GM12878 (cell line): Measurements from ENCODE around the gene PCYOX1L. TPM values are rescaled to one million over a fixed set of nuclear protein-coding genes. Genes with fewer than 3 reads are reported as not detected.

Experiments used
- ATAC-seq: fragments of 200-7000 bp; cut with Tn5 transposase; 3 replicates; pipeline ENCODE4 v1.9.1; 2020; ENCODE audit warnings: mild to moderate bottlenecking, moderate library complexity
- BruUV-seq: library from RNA; stranded (reverse); fragments of 400-500 nt; replicated peaks from 2 replicates; lab custom pipeline; 2021; lab: Mats Ljungman, UMichigan
- CTCF ChIA-PET: fragments of 300-600 bp; sonication (Branson Sonifier 250); formaldehyde crosslinking; extraction: SDS; loops from one replicate; lab custom pipeline; 2021; ENCODE audit warnings: inconsistent platforms; lab: Yijun Ruan, JAX
- POLR2A ChIA-PET: fragments of 350-600 bp; formaldehyde crosslinking; extraction: SDS; loops from one replicate; lab custom pipeline; 2021; ENCODE audit warnings: inconsistent platforms; lab: Charles Lee
- RAD21 ChIA-PET: fragments of 300-600 bp; sonication (Branson Sonifier 250); formaldehyde crosslinking; loops from one replicate; lab custom pipeline; 2023; ENCODE audit warnings: antibody characterized with exemption; ENCODE audit not compliant: unreplicated experiment; lab: Charles Lee
- SMC1A ChIA-PET: fragments of 300-600 bp; sonication (Branson Sonifier 250); formaldehyde crosslinking; loops from one replicate; lab custom pipeline; 2023; ENCODE audit not compliant: unreplicated experiment, uncharacterized antibody; lab: Charles Lee
- DNase-seq: peaks from one replicate; pipeline ENCODE4 v3.0.0-alpha.2; 2011; ENCODE audit warnings: low read depth, low spot score
- FAIRE-seq: peaks from 3 replicates; lab custom pipeline; 2011; peaks lifted over from hg19 to GRCh38; lab: Jason Lieb, UNC
- H2AFZ ChIP-seq: 2 replicates; pipeline ENCODE4 v1.6.0; 2011; ENCODE audit warnings: low read depth, low read length, control low read depth; ENCODE audit not compliant: control insufficient read depth
- H3K27ac ChIP-seq: 2 replicates; pipeline ENCODE4 v1.5.1; 2011; ENCODE audit warnings: control low read depth; ENCODE audit not compliant: control insufficient read depth, insufficient read depth
- H3K27me3 ChIP-seq, 2 experiments: replicated peaks in 1 of 2; 2 replicates each; pipeline versions ENCODE4 v1.6.0 to v1.6.1; 2011; ENCODE audit warnings: low read length in 1 of 2; ENCODE audit not compliant: control insufficient read depth in 2 of 2, insufficient read depth in 2 of 2
- H3K36me3 ChIP-seq, 2 experiments: 2 replicates each; pipeline ENCODE4 v1.5.1; 2011; ENCODE audit warnings: low read length in 1 of 2; ENCODE audit not compliant: control insufficient read depth in 2 of 2, insufficient read depth in 2 of 2
- H3K4me1 ChIP-seq: 2 replicates; pipeline ENCODE4 v1.6.1; 2011; ENCODE audit warnings: mild to moderate bottlenecking, low read length, moderate library complexity, mixed read lengths; ENCODE audit not compliant: control insufficient read depth, insufficient read depth
- H3K4me2 ChIP-seq: 2 replicates; pipeline ENCODE4 v1.6.0; 2011; ENCODE audit warnings: control low read depth; ENCODE audit not compliant: control insufficient read depth, insufficient read depth
- H3K4me3 ChIP-seq: fragments of 200-600 bp; sonication (generic); 2 replicates; pipeline ENCODE4 v1.5.1; 2016
- H3K79me2 ChIP-seq: 2 replicates; pipeline ENCODE4 v1.6.0; 2011; ENCODE audit warnings: low read length; ENCODE audit not compliant: control insufficient read depth, insufficient read depth
- H3K9ac ChIP-seq: 2 replicates; pipeline ENCODE4 v1.8.0; 2011; ENCODE audit warnings: low read length, control low read depth, mixed read lengths; ENCODE audit not compliant: control insufficient read depth, insufficient read depth
- H3K9me3 ChIP-seq: replicated peaks from 3 replicates; pipeline ENCODE4 v1.5.1; 2011; ENCODE audit warnings: mild to moderate bottlenecking, low read length; ENCODE audit not compliant: control insufficient read depth, insufficient read depth
- H4K20me1 ChIP-seq: 2 replicates; pipeline ENCODE4 v1.6.0; 2011; ENCODE audit not compliant: control insufficient read depth, insufficient read depth
- CBX3 ChIP-seq: fragments of 200-600 bp; sonication (generic); IDR thresholded peaks from 2 replicates; pipeline ENCODE4 v1.6.1; 2016; ENCODE audit warnings: low read depth, borderline replicate concordance
- CHD4 ChIP-seq: fragments of 200-600 bp; sonication (generic); IDR thresholded peaks from 2 replicates; pipeline ENCODE4 v1.6.1; 2016; ENCODE audit warnings: mild to moderate bottlenecking
- DPF2 ChIP-seq: fragments of 450-650 bp; IDR thresholded peaks from 2 replicates; pipeline ENCODE4 v1.6.1; 2017; ENCODE audit warnings: mild to moderate bottlenecking
- E2F4 ChIP-seq: IDR thresholded peaks from 2 replicates; pipeline ENCODE4 v1.6.1; 2012; ENCODE audit warnings: low read depth, low read length, improper control_type of control experiment
- EED ChIP-seq: sonication (generic); IDR thresholded peaks from 2 replicates; pipeline ENCODE4 v1.6.1; 2016; ENCODE audit warnings: antibody characterized with exemption, low read depth
- NFXL1 ChIP-seq: fragments of 450-650 bp; IDR thresholded peaks from 2 replicates; pipeline ENCODE4 v1.6.1; 2017; ENCODE audit warnings: antibody characterized with exemption, mild to moderate bottlenecking, borderline replicate concordance
- NFYA ChIP-seq: IDR thresholded peaks from 2 replicates; pipeline ENCODE4 v1.6.1; 2011; ENCODE audit warnings: low read depth, mild to moderate bottlenecking, low read length, improper control_type of control experiment, borderline replicate concordance
- NR2F1 ChIP-seq: fragments of 450-650 bp; conservative IDR thresholded peaks from 2 replicates; pipeline ENCODE4 v1.6.1; 2017; ENCODE audit warnings: mild to moderate bottlenecking
- PML ChIP-seq: IDR thresholded peaks from 2 replicates; pipeline ENCODE4 v1.6.1; 2012; ENCODE audit warnings: low read length, inconsistent platforms
- RAD21 ChIP-seq: IDR thresholded peaks from 2 replicates; pipeline ENCODE4 v1.6.1; 2011; ENCODE audit warnings: mild to moderate bottlenecking, low read depth, low read length, moderate library complexity; ENCODE audit not compliant: insufficient read depth
- SREBF2 ChIP-seq: IDR thresholded peaks from 2 replicates; pipeline ENCODE4 v1.6.1; 2012; ENCODE audit warnings: mild to moderate bottlenecking, low read length
- SUPT20H ChIP-seq: IDR thresholded peaks from 2 replicates; pipeline ENCODE4 v1.6.1; 2011; ENCODE audit warnings: low read depth, mild to moderate bottlenecking, low read length, moderate library complexity, borderline replicate concordance; ENCODE audit not compliant: control insufficient read depth
- TCF7 ChIP-seq: IDR thresholded peaks from 2 replicates; pipeline ENCODE4 v1.6.1; 2014; ENCODE audit warnings: antibody characterized with exemption, borderline replicate concordance
- ZBTB33 ChIP-seq: fragments of 450-650 bp; IDR thresholded peaks from 2 replicates; pipeline ENCODE4 v1.6.1; 2017; ENCODE audit warnings: mild to moderate bottlenecking
- ZNF384 ChIP-seq: IDR thresholded peaks from 2 replicates; pipeline ENCODE4 v1.6.1; 2012; ENCODE audit warnings: low read depth, mild to moderate bottlenecking, low read length, improper control_type of control experiment, borderline replicate concordance
- ZZZ3 ChIP-seq: IDR thresholded peaks from 2 replicates; pipeline ENCODE4 v1.6.1; 2011; ENCODE audit warnings: low read depth; ENCODE audit not compliant: control insufficient read depth, insufficient read length
- WGBS: methylation state at CpG from one replicate; pipeline ENCODE4 v1.1.6; 2016; ENCODE audit warnings: low lambda C conversion rate; ENCODE audit not compliant: insufficient replicate concordance, insufficient coverage; ENCODE audit errors: missing lambda C conversion rate; 5-methylcytosine and 5-hydroxymethylcytosine counted together
- in situ Hi-C: fragments of 300-500 bp; cut with MboI; formaldehyde crosslinking; loops from 9 replicates; pipeline ENCODE4 v1.14.3; 2018; ENCODE audit warnings: mixed read lengths
- intact Hi-C: fragments of 100-400 bp; cut with micrococcal nuclease; formaldehyde crosslinking; loops from one replicate; pipeline ENCODE4 v1.14.2; 2022; ENCODE audit not compliant: unreplicated experiment
- polyA plus RNA-seq, 11 experiments: library from polyadenylated mRNA; depleted of rRNA in 4 of 11; unstranded in 6 of 11; stranded (reverse) in 5 of 11; fragments of >200 nt; fragmentation: Nextera tagmentation in 4 of 11; fragmentation: Illumina TruSeq in 1 of 11; extraction: Ambion mirVana in 4 of 11; extraction: Trizol in 1 of 11; gene quantifications; 1 replicate in 1 of 11; 2 replicates in 10 of 11; pipeline versions ENCODE4 v1.2.1 to v1.2.3, GENCODE V29; 2011 to 2016; ENCODE audit warnings: inconsistent platforms in 2 of 11, missing spikeins in 2 of 11, low read depth in 1 of 11
- total RNA-seq, 4 experiments: library from RNA; depleted of rRNA in 3 of 4; stranded (reverse); fragments of >200 nt in 3 of 4; fragmentation: Illumina TruSeq in 1 of 4; extraction: Trizol in 1 of 4; gene quantifications; 2 replicates each; pipeline versions ENCODE4 v1.2.1 to v1.2.3, GENCODE V29; 2013 to 2021

PCYOX1L gene
- total and polyA plus RNA-seq, 10 of the 15 experiments (the other 5 are each of a cell fraction or from before 2014, with no cell fraction given), result 2.9 to 17.0 (median 12.9) TPM

GRCh38 chr5:149352169-149352568 is 5.7 kb upstream of the PCYOX1L start:
- RAD21 ChIA-PET, result no interaction called here
- POLR2A ChIA-PET, result no interaction called here
- Histone ChIP-seq H3K9me3 (no peaks in the 10 kb centered on the region), H4K20me1 (no peaks in the 10 kb centered on the region), H3K4me3 (no peak overlapping the region), H3K27ac (no peak overlapping the region), H3K36me3 (peaks cover 2 to 33% of the 10 kb centered on the region in 2 experiments), H2AFZ (no peak overlapping the region), H3K79me2 (peaks cover 8% of the 10 kb centered on the region), H3K4me1 (peaks cover 3% of the 10 kb centered on the region; the same call in 1 of the 2 replicates), H3K27me3 (no peaks in the 10 kb centered on the region), H3K4me2 (no peak overlapping the region), H3K9ac (no peak overlapping the region)
- WGBS, result 100% methylated on average over 4 of the region's 4 CpGs
- no TSS peak for BruUV-seq
- SMC1A ChIA-PET, result interaction anchor here (1.2 to 1.8 kb wide), 2 partner anchors 10 to 19 kb away, joined by 3 to 4 read pairs; no protein-coding TSS in a partner anchor
- intact Hi-C loops, result no loop called here
- in situ Hi-C loops, result no loop called here
- TF ChIP-seq CBX3, result no peak
- no peak for TF ChIP-seq EED
- DNase-seq (no peak), ATAC-seq (no peak), FAIRE-seq (no peak)
- CTCF ChIA-PET, result interaction anchor here (0.6 to 7.5 kb wide), 5 partner anchors 9 to 1143 kb away, joined by 3 to 81 read pairs (median 3); no protein-coding TSS in a partner anchor

GRCh38 chr5:149353911-149354310 is 3.9 kb upstream of the PCYOX1L start:
- no peak for ATAC-seq
- TF ChIP-seq NFXL1 (no peak), SREBF2 (no peak), NR2F1 (no peak), ZBTB33 (no peak), ZZZ3 (no peak), NFYA (no peak), TCF7 (no peak), E2F4 (no peak), SUPT20H (no peak), RAD21 (no peak), DPF2 (no peak), CHD4 (no peak), ZNF384 (no peak), PML (no peak)
- ChIA-PET RAD21 (interaction anchor here (0.8 kb wide), 1 partner anchor 22 kb away, joined by 5 read pairs; no protein-coding TSS in a partner anchor), SMC1A (interaction anchor here (1.7 to 1.8 kb wide), 2 partner anchors 12 to 204 kb away, joined by 4 to 5 read pairs; no protein-coding TSS in a partner anchor), CTCF (interaction anchor here (0.6 to 7.5 kb wide), 5 partner anchors 9 to 40 kb away, joined by 3 to 81 read pairs (median 4); partner anchors contain the start of gene GRPEL2), POLR2A (interaction anchor here (1.3 kb wide), 1 partner anchor 8 kb away, joined by 5 read pairs; the partner anchor contains the start of gene GRPEL2)
- Histone ChIP-seq H3K9me3 (no peaks in the 10 kb centered on the region), H3K27me3 (no peaks in the 10 kb centered on the region), H3K27ac (no peak overlapping the region), H3K36me3 (peaks cover 2 to 33% of the 10 kb centered on the region in 2 experiments), H3K4me1 (peaks cover 11% of the 10 kb centered on the region), H4K20me1 (no peaks in the 10 kb centered on the region), H3K4me2 (no peak overlapping the region), H2AFZ (no peak overlapping the region), H3K79me2 (peaks cover 9% of the 10 kb centered on the region), H3K4me3 (no peak overlapping the region), H3K9ac (no peak overlapping the region)
- no TSS peak for BruUV-seq
- intact Hi-C loops, result no loop called here
- FAIRE-seq, result no peak
- in situ Hi-C loops, result no loop called here
- DNase-seq, result no peak
- WGBS, result 73% methylated on average over 2 of the region's 2 CpGs
